HG02973 (cell line): ENCODE results near the gene RC3H1.

ENCODE experiments used
- ATAC-seq: cut with Tn5 transposase; IDR thresholded peaks from one replicate; pipeline ENCODE4 v1.9.1; 2021; ENCODE audit warnings: moderate library complexity; ENCODE audit not compliant: unreplicated experiment

The RC3H1 gene

DNA sequence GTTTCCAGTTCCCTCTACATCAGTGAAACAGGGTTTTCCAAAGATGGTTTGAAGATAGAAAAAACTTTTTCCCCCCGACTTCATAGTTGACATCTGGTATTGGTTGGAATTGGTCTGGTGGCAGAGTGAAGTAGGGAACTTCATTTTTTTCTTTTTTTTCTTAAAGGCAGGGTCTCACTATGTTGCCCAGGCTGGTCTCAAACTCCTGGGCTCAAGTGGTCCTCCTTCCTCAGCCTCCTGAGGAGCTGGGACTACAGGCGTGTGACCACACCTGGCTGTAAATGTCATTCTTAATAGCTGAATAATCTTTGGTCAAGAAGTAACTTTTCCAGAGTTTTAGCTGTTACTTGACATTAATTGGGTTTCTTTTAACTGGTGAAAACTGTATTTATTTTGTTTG is 132.3 kb downstream of the RC3H1 start:
- ATAC-seq = no peak

DNA sequence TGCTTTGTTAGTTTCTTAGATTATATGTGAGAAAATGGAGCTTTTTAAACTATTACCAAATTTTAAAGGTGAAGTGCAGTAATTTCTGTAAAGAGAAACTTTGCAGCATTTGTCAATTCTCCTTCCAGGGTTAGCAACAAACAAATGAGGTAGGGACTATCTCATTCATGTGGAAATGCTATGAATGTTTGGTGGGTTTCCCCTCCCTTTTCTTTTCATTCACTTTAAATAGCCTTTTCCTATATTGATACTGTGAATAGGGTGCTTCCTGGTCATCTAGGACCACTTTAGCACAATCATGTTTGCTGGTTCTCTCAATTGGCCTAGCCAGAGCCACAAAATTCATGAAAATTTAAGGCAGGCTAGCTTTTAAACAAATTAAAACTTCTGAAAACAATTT is 133.4 kb downstream of the RC3H1 start:
- no peak for ATAC-seq

DNA sequence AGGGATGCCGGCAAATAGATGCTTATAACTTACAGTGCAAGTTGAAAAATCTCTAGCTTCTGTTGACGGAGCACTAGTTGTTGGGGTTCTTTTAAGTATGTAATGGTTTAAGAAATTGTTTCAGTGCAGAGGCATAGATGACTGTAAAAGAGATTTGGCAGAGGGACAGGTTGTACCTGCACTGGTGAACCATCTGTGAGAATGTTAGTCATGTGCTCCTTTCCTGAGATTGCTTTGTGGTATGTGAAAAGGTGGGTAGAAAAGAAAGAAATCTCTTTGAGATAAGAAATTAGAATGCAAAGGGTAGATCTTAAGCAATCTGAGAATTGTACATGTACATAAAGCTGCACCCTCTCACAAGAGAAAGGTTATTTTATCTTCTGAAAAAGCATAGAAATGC is 134.5 kb downstream of the RC3H1 start:
- no peak for ATAC-seq

DNA sequence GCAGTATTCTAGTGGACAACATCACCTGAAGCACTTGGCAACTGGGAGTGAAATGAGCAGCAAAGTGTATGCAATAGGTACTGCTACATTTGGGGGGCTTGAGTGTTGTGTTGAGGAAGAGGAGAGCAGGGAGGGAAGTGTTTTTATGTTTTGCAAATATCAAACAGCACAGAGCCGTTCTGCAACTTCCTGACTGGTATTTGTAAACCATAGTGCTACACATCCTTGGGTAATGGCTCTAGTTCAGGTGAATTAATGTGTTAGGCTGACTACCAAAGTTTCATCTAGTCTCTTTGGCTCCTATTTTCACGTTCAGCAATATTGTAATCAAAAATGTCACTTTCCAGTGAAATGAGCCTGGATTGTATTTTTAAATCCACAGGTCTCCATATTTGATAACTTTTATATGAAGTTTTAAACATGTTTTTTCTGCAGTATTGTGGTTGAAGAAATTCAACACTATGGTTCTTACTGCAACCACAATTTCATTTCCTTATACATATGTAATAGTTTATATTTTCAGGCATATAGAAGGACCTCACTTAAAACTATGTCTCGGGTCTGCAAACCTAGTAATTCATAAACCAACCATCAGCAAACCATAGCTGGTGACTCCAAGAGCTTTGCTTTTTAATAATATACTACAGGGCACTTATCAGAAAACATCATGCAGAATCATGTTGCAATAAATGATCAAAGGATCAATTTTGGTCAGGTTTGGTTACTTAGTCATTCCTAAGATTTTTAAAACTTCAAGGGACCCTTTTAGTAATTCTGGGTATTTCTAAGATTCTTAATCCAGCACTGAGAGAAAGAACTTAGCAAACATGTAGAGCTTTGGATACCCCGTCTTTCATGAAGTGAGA is 135.2 kb downstream of the RC3H1 start:
- no peak for ATAC-seq

DNA sequence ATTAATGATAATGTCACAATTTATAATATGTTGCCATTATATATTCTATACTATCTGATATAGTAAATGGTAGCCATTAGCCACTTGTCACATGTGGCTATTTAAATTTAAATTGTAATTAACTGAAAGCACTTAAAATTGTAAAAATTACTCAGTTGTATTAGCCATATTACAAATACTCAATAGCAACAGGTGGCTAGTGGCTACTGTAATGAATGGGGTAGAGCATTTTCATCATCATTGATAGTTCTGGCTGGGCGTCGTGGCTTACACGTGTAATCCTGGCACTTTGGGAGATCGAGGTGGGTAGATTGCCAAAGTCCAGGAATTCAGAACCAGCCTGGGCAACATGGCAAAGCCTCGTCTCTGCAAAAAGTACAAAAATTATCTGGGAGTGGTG is 137.5 kb downstream of the RC3H1 start:
- no peak for ATAC-seq
